Brain pericyte (primary cell): ENCODE measurements around the gene POLR1C.
"Not testable (repeated sequence)": the region's sequence is repeated elsewhere in the genome, so short reads cannot be mapped to it uniquely, and the experiment has no call there.

Experiments
- DNase-seq: peaks from one replicate; pipeline ENCODE4 v3.0.0-alpha.2; 2012; ENCODE audit warnings: low read depth, low spot score

The POLR1C gene, protein sequence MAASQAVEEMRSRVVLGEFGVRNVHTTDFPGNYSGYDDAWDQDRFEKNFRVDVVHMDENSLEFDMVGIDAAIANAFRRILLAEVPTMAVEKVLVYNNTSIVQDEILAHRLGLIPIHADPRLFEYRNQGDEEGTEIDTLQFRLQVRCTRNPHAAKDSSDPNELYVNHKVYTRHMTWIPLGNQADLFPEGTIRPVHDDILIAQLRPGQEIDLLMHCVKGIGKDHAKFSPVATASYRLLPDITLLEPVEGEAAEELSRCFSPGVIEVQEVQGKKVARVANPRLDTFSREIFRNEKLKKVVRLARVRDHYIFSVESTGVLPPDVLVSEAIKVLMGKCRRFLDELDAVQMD

DNA sequence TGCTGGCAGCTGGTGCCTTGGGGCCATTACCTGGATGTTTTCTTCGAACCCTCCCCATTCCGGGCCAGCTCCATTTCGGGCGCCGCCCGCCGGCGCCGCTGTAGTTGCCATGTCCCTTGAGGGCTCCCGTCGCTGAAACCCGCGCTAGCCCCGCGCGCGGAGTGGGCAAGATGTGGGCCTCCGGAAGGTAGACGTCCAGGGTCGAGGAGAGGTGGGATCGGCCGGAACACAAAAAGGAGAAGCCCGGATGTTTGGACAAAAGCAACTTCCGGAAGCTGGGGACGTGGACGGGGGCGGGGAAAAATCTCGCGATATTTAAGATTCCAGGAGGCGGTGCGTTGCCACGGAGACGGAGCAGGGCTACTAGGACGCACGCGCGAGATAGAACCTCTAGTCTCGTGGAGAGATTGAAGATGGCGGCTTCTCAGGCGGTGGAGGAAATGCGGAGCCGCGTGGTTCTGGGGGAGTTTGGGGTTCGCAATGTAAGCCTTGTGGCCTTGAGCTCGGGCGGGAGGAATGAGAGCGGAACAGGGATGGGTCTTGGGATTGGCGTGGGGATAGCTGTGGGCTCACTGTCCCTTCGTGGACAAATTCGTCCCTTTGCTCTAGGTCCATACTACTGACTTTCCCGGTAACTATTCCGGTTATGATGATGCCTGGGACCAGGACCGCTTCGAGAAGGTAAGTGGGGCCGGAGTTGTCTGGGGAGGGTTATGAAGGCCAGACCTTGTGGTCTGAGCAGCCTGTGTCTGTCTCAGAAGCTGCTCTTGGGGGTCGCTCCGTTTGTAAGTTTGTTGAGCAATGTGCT, at the start of gene POLR1C, which contains the start of gene YIPF3:
POLR1C (plus strand) TSS at position 393 of the 808 bp plus-strand sequence; CDS start at position 414, 21 bp downstream.
YIPF3 (minus strand) TSS at position 230 of the 808 bp plus-strand sequence; CDS start at position 111, 119 bp downstream.
- peak; percentile 90 for DNase-seq

DNA sequence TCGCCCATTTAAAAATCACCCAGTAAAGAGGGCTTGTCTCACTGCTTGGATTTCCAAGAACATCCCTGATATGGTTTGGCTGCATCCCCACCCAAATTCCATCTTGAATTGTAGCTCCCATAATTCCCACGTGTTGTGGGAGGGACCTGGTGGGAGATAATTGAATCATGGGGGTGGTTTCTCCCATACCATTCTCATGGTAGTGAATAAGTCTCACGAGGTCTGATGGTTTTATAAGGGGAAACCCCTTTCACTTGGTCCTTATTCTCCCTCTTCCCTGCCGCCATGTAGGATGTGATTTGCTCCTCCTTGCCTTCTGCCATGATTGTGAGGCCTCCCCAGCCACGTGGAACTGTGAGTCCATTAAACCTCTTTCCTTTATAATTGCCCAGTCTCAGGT, 49.6 kb upstream of the POLR1C start:
- not testable (repeated sequence) for DNase-seq

DNA sequence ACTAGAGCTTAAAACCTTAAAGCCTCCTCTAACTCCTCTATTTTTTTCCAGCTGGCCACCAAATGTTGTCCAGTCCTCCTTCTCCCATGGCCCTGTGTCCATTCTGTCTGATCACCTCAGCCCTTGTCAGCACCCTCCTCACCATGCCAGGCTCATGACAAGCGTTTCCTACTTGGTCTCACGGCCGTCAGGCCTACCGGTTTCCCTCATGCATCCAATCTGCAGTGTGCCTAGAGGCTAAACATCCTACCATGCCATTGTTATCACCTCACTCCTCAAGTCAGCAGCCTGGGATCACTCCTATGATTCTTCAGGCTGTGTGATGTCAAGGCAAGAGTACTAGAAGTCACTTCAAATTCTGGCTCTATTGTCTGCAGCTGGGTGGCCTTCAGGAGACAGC, 49.1 kb upstream of the POLR1C start:
- DNase-seq, result no peak

DNA sequence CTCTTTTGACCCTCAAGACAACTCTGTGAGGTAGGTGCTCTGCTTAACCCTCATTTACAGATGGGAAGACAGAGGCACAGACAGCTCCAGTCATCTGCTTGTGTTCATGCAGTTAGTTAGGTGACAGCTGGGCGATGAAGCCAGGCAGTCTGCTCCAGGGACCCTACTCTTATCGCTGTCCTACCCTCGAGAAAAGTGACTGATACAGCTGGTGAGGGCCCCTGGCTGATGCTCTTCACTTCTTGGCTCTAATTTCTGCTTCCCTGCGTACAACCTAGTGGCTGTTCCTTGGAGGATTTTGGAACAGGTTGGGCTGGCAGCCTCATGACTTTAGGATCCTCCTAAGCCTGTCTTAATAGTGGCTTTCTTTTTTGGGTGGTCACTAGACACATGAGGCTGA, 48.6 kb upstream of the POLR1C start:
- DNase-seq, result no peak

DNA sequence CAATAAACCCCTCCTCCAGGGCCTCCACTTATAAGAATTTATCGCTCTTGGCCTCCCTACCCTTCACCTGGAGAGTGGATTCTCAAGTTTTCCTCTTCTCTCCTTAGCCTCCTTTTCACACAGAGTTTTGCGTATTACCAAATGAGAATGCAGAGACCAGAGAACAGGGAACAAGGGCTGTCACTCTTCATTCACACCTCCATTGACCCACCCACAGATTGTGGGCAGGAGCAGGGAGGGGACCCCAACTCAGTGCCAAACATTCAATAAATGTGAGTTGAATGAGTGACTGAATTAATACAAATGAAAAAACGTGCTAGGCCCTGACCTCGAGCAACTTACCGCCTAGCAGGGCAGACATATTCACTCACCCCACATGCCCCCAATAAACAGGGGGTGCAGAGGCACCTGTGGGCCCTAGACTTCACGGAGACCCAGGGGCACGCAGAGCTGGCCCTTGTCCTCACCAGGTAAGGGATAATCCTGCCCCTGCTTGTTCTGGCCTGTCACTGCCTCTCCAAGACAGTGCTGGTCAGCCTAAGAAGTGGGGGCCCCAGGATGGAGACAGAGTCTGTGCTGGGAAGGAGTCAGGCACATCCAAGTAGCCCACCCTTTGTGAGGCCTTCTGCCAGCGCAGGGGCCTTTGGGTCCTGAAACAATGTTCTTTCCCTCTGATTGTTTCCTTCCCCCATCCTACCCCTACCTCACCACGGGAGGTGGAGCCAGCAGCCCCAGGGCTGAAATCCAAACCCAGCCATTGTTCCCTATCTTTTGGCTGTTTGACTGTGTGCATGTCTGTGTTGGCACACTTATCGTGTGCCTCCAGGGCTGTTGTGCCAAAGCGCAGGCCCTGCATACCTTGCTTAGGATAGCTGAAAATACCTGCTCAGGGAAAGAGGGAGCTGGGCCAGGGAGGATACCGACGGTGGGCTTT, 47.9 kb upstream of the POLR1C start:
- DNase-seq, result no peak

DNA sequence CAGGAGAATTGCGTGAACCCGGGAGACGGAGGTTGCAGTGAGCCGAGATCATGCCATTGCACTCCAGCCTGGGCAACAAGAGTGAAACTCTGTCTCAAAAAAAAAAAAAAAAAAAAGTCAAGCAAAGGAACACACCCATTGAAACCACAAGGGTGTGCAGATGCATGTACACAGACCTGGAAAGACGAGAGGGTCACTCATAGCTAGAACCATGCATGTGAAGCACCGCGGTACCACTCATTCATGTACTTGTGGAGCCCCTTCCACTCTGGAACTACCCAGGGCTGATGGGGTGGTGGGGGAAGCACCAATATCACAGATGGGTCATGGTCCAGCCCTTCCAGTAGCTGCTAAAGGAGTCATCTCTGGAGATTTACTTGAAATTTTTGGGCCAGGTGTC, 46.9 kb upstream of the POLR1C start:
- DNase-seq, result no peak

DNA sequence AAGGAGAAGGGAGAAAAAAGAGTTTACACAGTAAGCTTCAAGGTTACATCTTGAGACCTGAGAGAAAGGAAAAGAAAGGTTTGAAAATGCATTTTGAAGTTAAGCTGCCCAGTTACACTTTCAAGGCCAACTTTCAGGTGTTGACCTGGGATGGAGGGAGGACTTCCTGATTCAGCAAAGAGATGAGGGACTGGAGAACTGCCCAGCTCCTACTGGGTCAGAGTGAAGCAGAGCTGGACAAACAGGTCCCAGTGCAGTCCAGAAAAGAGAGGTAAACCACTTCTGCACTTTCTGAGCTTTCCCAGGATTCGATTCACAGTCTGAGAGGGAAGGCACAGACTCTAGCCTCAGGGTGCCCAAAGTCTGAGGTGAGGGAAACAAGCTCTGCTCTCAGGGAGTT, 45.5 kb upstream of the POLR1C start:
- DNase-seq, result no peak

DNA sequence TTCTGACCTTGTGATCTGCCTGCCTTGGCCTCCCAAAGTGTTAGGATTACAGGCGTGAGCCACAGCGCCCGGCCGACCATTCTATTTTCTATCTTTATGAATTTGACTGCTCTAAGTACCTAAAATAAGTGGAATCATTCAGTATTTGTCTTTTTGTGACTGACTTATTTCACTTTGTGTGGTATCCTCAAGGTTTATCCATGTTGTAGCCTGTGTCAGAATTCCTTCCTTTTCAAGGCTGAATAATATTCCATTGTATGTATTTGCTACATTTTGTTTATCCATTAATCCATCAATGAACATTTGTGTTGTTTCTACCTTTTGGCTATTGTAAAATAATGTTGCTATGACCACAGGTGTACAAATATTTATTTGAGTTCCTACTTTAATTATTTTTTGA, 44.4 kb upstream of the POLR1C start:
- DNase-seq, result no peak

DNA sequence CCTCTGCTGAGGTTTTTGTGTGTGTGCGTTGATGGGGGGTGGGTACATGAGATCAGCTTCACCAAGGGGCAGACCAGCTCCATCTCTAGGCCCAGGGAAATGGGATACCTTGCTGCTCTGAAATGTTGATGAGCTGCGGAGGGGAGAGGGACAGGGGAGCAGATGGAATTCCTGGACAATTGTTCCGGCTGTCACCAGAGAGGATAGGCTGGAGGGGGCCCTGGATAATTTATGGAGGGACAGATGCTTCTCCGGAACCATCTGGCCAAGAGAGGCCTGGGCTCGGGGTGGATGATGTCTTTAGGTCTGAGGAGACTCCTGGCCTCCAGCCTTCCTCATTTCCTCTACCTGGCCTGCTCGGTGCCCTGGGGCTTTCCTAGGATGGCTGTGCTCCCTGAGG, 41.4 kb upstream of the POLR1C start:
- DNase-seq, result no peak

DNA sequence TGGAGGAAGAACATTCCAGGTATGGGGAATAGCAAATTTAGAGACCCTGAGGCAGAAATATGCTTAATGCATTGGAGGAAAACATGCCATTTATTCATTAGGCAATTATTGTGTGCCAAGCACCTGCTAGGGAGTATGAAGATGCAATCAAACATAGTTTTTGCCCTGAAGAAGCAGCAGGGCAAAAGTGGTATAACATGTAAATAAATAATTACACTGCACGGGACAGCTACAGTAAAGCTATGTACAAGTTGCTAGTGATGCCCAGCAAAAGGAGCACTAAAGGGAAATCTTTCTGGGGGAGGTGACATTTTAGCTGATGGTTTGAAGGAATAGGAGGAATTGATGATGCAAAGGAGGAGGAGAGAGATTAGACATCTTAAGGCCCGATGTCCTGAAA, 40.1 kb upstream of the POLR1C start:
- no peak for DNase-seq

DNA sequence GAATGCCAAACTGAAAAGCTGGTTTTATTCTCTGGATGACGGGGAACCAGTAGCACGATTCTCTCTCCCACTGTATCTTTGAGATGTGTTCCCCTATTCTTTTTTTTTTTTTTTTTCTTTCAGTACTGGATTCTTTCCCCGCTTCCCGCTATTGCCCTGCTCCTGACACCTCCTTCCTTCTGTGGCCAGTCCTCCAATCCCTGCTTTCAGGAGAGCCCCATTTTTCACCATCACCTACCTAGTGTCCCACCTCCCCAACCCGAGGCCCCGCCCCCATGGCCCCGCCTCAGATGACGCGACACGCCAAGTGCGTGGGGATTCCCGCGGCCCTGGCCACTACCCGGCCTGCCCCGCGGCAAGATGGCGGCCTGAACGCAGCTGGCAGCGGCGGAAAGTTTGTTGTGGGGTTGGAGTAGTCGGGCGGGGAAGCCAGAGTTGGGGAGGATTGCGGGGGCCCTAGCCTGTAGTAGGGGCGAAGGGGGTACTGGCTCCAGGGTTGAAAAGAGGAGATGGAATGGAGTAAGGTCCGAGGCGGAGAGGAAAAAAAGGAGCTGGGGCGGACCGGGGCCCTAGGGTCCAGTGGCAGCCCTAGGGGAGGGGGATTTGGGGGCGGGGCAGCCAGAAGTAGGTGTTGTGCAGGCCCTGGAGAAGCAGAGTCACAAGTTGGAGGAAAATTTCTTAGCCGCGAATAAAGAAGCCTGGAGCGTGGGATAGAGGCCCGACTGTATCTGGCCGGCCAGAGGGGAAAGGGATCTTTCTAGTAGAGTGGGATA, 39.5 kb upstream of the POLR1C start, which contains the start of gene TJAP1:
TJAP1 (plus strand) TSS at position 336 of the 773 bp plus-strand sequence. CDS start 21,432 bp downstream, outside the sequence.
- peak; percentile 45 for DNase-seq

DNA sequence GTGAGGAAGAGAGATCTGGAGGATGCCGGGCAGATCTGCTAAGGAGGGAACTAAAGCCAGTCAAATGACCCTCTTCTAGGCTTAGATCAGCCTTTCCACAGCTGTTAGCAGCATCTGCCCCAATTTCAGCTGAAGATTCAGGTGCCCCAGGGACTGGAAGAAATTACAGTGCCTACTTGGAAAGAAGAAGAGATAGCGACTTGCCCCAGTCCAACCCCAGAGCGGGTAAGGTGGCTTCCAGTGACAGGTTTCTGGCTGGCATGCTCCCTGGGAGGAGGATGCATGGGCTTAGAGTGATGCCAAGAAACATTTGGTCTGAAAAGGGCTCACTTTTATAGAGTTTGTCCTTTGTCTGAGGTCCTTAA, 38.9 kb upstream of the POLR1C start:
- DNase-seq, result no peak

DNA sequence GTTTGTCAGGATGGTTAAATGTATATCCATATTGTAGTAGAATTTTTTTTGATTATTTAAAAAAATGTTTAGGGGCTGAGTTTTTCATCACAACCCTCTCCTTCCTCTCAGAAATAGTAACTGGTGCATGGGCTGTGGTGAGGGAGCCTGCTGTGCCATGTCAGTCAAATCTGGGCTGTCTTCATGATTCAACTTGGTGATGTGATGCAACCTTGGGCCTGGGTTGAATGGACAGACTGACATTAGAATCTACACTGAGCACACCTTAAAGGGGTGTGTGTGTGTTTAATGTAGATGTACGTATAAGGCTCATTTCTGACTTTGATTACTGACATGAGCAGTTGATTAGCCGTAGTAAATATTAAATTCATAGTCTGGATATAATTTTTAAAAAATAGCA, 35.8 kb upstream of the POLR1C start:
- no peak for DNase-seq

DNA sequence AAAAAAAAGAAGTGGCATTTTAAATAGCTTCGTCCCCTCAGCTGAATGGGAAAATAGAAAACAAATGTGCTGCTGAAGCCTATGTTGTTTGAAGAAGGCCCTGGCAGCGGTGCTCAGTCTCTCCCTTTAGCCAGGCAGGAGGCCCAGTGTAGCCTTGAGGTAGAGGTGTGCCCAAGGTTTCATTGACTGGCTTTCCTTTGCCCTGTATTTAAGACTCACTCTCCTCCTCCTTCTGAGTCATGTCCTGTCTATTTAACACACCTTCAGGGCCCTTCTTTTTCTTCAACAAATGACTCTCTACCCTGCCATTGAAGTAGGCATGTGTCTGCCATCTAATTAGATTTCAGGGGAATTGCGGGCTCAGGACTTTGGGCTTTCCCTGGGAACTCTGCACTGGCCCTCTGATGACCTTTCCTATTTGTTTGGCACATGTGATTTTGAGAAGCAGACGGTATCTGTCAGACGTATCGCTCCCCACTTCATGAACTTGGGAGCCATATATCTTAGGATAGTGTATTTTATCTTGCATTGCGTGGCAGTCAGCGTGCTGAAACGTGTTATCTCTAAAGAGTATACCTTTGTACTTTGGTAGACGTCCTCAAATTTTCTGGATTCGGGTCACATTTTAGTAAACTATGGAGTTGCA, 35.2 kb upstream of the POLR1C start:
- DNase-seq, result no peak

DNA sequence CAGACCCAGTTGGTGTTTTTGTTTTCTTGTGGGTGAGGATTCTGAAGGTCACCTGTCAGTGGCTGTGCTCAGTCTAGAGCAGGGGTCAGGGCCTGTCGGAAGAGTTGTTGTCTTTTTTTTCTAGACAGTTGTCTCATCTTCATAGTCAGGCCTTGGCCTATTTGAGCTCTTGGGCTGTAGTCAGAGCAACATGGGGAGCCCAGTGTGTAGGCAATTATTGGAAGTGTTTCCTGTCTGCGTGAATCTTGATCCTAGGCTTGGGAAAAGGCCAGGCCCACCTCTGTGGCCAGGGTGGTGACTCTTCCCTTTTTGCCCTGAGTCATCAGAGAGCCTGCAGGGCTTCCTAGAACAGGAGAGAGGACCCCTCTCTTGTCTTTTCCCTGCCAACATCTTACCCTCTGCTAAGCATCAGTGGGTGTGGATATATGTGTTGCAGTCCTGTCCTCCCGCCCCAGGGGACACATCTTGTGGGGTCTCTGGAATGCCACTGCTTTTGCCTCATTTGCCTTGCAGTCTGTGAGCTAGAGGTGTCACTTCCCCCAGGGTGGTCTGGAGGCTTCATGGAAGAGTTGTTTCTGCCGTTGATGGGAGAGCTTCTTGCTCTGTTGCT, 28.1 kb upstream of the POLR1C start:
- no peak for DNase-seq

DNA sequence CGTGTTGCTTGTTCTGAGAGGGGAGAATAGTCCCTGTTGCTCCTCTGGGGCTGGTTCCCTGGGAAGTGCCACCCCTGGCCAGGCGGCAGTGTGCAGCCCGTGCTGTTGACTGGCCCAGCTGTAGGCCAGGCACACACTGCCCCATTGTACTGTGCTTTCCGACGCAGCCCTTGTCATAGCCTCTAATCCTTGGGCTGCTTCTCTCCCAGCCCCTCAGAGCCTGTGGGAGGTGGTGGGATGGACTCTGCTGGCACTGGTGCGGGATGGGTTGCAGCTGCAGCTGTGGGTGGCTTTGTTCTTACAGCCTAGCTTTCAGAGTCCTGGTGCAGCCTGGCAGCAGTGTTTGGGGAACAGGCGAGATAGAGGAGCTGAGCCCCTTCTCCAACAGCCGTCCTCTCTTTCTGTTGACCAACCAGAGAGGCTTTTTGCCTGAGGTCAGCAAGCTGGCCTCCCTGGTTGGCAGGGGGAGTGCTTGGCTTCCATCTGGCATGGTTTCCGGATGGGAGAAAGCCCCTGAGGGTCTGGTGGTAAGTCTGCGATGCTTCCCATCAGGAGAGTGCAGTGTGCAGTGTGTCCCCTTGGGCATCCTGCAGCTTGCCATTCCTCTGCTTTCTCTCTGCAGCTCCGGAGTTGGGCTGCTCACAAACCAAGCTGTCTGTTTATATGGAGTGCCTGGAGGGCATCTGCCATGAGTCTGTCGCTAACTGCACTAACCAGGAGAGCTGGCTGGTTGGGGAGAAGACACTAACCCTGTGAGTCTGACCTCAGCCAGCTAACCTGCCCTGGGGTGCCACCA, 27.4 kb upstream of the POLR1C start:
- no peak for DNase-seq

DNA sequence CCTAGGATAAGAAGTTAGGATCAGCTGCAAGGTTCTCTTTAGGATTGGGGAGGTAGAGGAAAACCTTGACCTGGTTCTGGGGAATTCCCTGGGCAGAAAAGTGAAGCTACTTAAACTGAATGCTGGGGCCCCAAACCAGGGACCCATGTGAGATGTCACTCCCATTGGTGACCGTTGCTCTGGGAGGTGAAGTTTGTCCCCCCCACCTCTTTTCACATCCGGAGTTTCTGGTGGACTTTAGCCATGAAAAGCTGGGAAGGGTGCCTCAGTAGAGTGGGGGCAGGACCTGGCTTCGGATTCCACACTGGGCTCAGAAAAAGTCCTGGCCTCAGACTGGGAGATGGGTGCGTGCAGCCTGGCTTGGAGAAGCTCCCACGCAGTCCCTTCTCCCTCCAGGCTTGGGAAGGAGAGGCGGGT, 26.4 kb upstream of the POLR1C start:
- no peak for DNase-seq

DNA sequence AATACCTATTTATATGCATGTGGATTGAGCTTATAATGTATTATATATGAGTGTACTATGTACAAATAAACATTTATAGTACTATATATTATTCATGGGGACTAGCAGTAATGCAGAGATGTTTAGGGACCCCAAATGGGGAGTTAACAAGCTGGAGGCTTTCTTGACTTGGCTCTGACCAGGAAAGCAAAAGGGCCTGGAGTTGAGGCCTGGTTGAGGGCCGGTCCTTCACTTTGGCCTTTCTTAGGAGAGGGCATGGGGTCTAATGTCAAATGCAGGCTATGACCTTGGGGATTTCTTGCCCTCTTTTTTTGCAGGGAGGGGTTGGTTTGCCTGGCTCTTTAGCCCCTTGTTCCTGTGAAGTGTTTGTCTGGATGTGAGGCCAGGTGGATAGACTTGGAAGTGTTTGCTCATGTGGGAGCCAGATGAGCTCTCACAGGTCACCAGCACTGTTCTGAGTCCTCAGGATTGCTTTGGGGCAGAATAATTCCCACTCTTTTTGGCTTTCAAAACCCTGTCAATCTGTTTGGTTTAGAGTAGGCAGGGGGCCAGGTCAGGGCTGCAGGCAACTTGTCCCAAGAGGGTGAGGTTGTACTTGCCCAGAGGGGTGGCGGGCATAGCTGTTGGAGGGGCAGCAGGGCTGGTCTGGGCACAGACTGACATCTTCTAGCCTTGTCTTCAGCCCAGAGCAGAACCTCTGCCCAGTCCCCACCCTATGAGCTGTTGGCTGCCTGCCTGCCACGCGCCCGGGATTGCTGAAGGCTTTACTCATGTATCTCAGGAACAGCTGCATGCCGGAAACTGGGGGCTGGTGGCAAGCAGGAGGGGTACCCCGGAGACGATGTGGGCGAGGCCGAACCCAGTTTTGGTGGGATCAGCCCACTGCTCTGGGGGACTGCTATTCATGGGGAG, 24.9 kb upstream of the POLR1C start:
- DNase-seq, result no peak
